Left lobe of liver (tissue), 2 donors: ENCODE measurements around the gene OR8B3. TPM values are rescaled to one million over a fixed set of nuclear protein-coding genes. Genes with fewer than 3 reads are reported as not detected.

Experiments used
- ATAC-seq: fragments of 200-7000 bp; cut with Tn5 transposase; one replicate; pipeline ENCODE4 v1.9.1; 2020; ENCODE audit warnings: mild to moderate bottlenecking, moderate library complexity
- DNase-seq: peaks from one replicate; pipeline ENCODE4 v3.0.0-alpha.2; 2020; ENCODE audit warnings: low spot score
- total RNA-seq: library from RNA; stranded (reverse); gene quantifications from one replicate; pipeline ENCODE4 v1.2.1, GENCODE V29; 2021
- donor health status: DM: no; HTN: no; CAD: no; lungs with moderate emphysema.
- donor health status: DM: no; HTN: yes; CAD: no.

Gene OR8B3
- total RNA-seq, 1 donor from 2014 or later = not detected

GRCh38 chr11:124376280-124376679, 22.5 kb downstream of the OR8B3 start:
- ATAC-seq (no peak), DNase-seq (no peak)

GRCh38 chr11:124359566-124359965, 39.3 kb downstream of the OR8B3 start:
- DNase-seq = no peak
- no peak for ATAC-seq

- ATAC-seq (no peak), DNase-seq (no peak)
Measured at GRCh38 chr11:124346311-124346955, 52.4 kb downstream of the OR8B3 start.

Other genes with a start within 250 kb of the OR8B3 start
- gene OR10D3, start 215.7 kb downstream of the OR8B3 start, total RNA-seq = not detected
- gene OR8G1, start 157.9 kb downstream of the OR8B3 start, total RNA-seq = not detected
- gene OR8G5, start 142.6 kb downstream of the OR8B3 start, total RNA-seq = not detected
- not detected for gene OR8D1, start 85.1 kb downstream of the OR8B3 start, total RNA-seq
- not detected for gene OR8D2, start 78.8 kb downstream of the OR8B3 start, total RNA-seq
- gene OR8B2, start 14.5 kb downstream of the OR8B3 start, total RNA-seq = not detected
- gene OR8B4, start 25.8 kb upstream of the OR8B3 start, total RNA-seq = not detected
- not detected for gene OR8B8, start 46.7 kb upstream of the OR8B3 start, total RNA-seq
- gene OR8B12, start 144.6 kb upstream of the OR8B3 start, total RNA-seq = not detected
- not detected for gene OR8A1, start 171.0 kb upstream of the OR8B3 start, total RNA-seq
- gene PANX3, start 212.4 kb upstream of the OR8B3 start, total RNA-seq = not detected
- 23.3 TPM for gene TBRG1, start 223.8 kb upstream of the OR8B3 start, total RNA-seq